Panc1 (cell line): Measurements from ENCODE around the gene PPL. TPM values are rescaled to one million over a fixed set of nuclear protein-coding genes. Genes with fewer than 3 reads are reported as not detected.

ENCODE experiments used
- ATAC-seq: fragments of 200-7000 bp; cut with Tn5 transposase; 2 replicates; pipeline ENCODE4 v1.9.1; 2020; ENCODE audit warnings: mild to moderate bottlenecking, moderate library complexity
- BruUV-seq: library from RNA; stranded (reverse); fragments of 400-500 nt; replicated peaks from 2 replicates; lab custom pipeline; 2021; lab: Mats Ljungman, UMichigan
- CTCF ChIA-PET: fragments of 300-600 bp; sonication (Branson Sonifier 250); formaldehyde crosslinking; loops from one replicate; lab custom pipeline; 2022; ENCODE audit warnings: antibody characterized with exemption; lab: Charles Lee
- POLR2A ChIA-PET: fragments of 300-600 bp; sonication (Branson Sonifier 250); formaldehyde crosslinking; loops from one replicate; lab custom pipeline; 2022; ENCODE audit warnings: antibody characterized with exemption; lab: Charles Lee
- DNase-seq: peaks from one replicate; pipeline ENCODE4 v3.0.0-alpha.2; 2010; ENCODE audit warnings: low read depth, low spot score
- H3K27ac ChIP-seq: 2 replicates; pipeline ENCODE4 v1.5.1; 2011; ENCODE audit warnings: mild to moderate bottlenecking, low read length, inconsistent platforms
- H3K27me3 ChIP-seq: fragments of 200-500 bp; sonication (Bioruptor generic); 2 replicates; pipeline ENCODE4 v1.6.0; 2014; ENCODE audit warnings: low read length, inconsistent platforms; ENCODE audit not compliant: control insufficient read depth, insufficient read depth
- H3K36me3 ChIP-seq: fragments of 200-500 bp; sonication (Bioruptor generic); 2 replicates; pipeline ENCODE4 v1.5.1; 2014; ENCODE audit warnings: inconsistent platforms, mild to moderate bottlenecking, low read length, moderate library complexity; ENCODE audit not compliant: control insufficient read depth, insufficient read depth
- H3K4me1 ChIP-seq: 2 replicates; pipeline ENCODE4 v1.5.1; 2011; ENCODE audit warnings: inconsistent platforms, mild to moderate bottlenecking, low read length, moderate library complexity; ENCODE audit not compliant: control insufficient read depth, insufficient read depth
- H3K4me3 ChIP-seq, 2 experiments: 2 replicates each; pipeline ENCODE4 v1.5.1; 2011 to 2012; ENCODE audit warnings: low read depth in 2 of 2, low read length in 2 of 2, mild to moderate bottlenecking in 2 of 2, inconsistent platforms in 1 of 2, moderate library complexity in 1 of 2
- H3K9me3 ChIP-seq: fragments of 200-500 bp; sonication (Bioruptor generic); 2 replicates; pipeline ENCODE4 v1.5.1; 2014; ENCODE audit warnings: low read depth, mild to moderate bottlenecking, inconsistent platforms, low read length, moderate library complexity; ENCODE audit not compliant: control insufficient read depth, insufficient read depth
- CTCF ChIP-seq: fragments of 450-650 bp; IDR thresholded peaks from 2 replicates; pipeline ENCODE4 v1.5.1; 2017; ENCODE audit warnings: mild to moderate bottlenecking
- POLR2AphosphoS5 ChIP-seq: IDR thresholded peaks from 2 replicates; pipeline ENCODE4 v1.6.1; 2012; ENCODE audit warnings: mild to moderate bottlenecking, low read depth, low read length, moderate library complexity
- REST ChIP-seq, 2 experiments: IDR thresholded peaks; 2 replicates each; pipeline ENCODE4 v1.6.1; 2011 to 2012; ENCODE audit warnings: low read depth in 2 of 2, control low read depth in 1 of 2, low read length in 1 of 2, mild to moderate bottlenecking in 1 of 2, moderate library complexity in 1 of 2; ENCODE audit not compliant: insufficient read depth in 1 of 2
- SIN3A ChIP-seq: IDR thresholded peaks from 2 replicates; pipeline ENCODE4 v1.6.1; 2012; ENCODE audit warnings: low read depth, mild to moderate bottlenecking, low read length, moderate library complexity, borderline replicate concordance; ENCODE audit not compliant: insufficient read depth
- TCF7L2 ChIP-seq: IDR thresholded peaks from 2 replicates; pipeline ENCODE4 v1.6.1; 2011; ENCODE audit warnings: mild to moderate bottlenecking, low read depth, low read length, inconsistent platforms
- in situ Hi-C: cut with HindIII; loops from 2 replicates; pipeline ENCODE4 v1.10.0; 2016; ENCODE audit warnings: low sequenced_read_pairs, low pct_unique_long_range_greater_than_20kb
- intact Hi-C: fragments of 100-400 bp; cut with micrococcal nuclease; formaldehyde crosslinking; loops from one replicate; pipeline ENCODE4 v1.10.0; 2022; ENCODE audit not compliant: unreplicated experiment
- total RNA-seq: library from RNA; stranded (reverse); gene quantifications from one replicate; pipeline ENCODE4 v1.2.1, GENCODE V29; 2021; ENCODE audit not compliant: unreplicated experiment

Gene PPL
- total RNA-seq, 1 experiment from 2014 or later: 89.4 TPM

GRCh38 chr16:4904942-4905615, 31.9 kb downstream of the PPL start:
- no peak for DNase-seq
- Histone ChIP-seq H3K36me3 (no peaks in the 10 kb centered on the region; the same call in 1 of the 2 replicates), H3K4me1 (no peaks in the 10 kb centered on the region), H3K4me3 (no peak overlapping the region), H3K27ac (no peak overlapping the region), H3K27me3 (no peaks in the 10 kb centered on the region), H3K9me3 (no peaks in the 10 kb centered on the region)
- CTCF ChIA-PET: no interaction called here
- in situ Hi-C loops: no loop called here
- no peak for TF ChIP-seq SIN3A
- TF ChIP-seq CTCF: no peak
- TF ChIP-seq POLR2AphosphoS5: no peak
- no peak for TF ChIP-seq TCF7L2
- no peak for TF ChIP-seq REST (IDR thresholded peaks at IDR 0.05; ENCODE audit: insufficient read depth in 1 of 2, low read depth in 2 of 2, low read length in 1 of 2)
- POLR2A ChIA-PET: no interaction called here
- ATAC-seq: no peak
- intact Hi-C loops: no loop called here
- BruUV-seq: no TSS peak

GRCh38 chr16:4904108-4904941, 32.6 kb downstream of the PPL start:
- Histone ChIP-seq H3K9me3 (no peaks in the 10 kb centered on the region), H3K27ac (no peak overlapping the region), H3K27me3 (no peaks in the 10 kb centered on the region), H3K36me3 (peaks cover 2% of the 10 kb centered on the region; the same call in 1 of the 2 replicates), H3K4me1 (no peaks in the 10 kb centered on the region), H3K4me3 (no peak overlapping the region)
- ATAC-seq (no peak), DNase-seq (no peak)
- in situ Hi-C loops: no loop called here
- TF ChIP-seq POLR2AphosphoS5 (no peak), REST (IDR thresholded peaks at IDR 0.05; ENCODE audit: insufficient read depth in 1 of 2, low read depth in 2 of 2, low read length in 1 of 2) (no peak), SIN3A (no peak), CTCF (no peak)
- BruUV-seq: no TSS peak
- ChIA-PET CTCF (no interaction called here), POLR2A (no interaction called here)
- intact Hi-C loops: no loop called here
